HG03378 (cell line): ENCODE measurements around the gene ETFA.

Experiments used
- ATAC-seq: cut with Tn5 transposase; IDR thresholded peaks from one replicate; pipeline ENCODE4 v1.9.1; 2021; ENCODE audit warnings: mild to moderate bottlenecking, moderate library complexity; ENCODE audit not compliant: unreplicated experiment

ETFA gene

DNA sequence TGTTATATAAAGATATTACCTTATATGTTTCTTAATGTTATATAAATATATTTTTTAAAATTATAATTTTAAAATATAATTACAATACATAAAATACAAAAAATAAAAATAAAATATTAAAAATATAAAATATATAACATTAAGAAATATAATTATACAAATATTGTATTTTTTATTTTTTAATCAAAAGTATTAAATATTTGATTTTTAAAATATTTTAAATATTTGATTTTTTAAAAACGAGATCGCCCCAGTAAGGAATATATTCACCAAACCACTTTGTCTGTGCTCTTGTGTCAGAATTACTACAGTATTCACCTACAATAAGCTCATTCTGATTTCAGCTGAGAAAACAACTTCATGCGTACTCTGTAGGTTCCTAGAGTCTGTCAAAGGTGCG is 89.1 kb downstream of the ETFA start:
- no peak for ATAC-seq

DNA sequence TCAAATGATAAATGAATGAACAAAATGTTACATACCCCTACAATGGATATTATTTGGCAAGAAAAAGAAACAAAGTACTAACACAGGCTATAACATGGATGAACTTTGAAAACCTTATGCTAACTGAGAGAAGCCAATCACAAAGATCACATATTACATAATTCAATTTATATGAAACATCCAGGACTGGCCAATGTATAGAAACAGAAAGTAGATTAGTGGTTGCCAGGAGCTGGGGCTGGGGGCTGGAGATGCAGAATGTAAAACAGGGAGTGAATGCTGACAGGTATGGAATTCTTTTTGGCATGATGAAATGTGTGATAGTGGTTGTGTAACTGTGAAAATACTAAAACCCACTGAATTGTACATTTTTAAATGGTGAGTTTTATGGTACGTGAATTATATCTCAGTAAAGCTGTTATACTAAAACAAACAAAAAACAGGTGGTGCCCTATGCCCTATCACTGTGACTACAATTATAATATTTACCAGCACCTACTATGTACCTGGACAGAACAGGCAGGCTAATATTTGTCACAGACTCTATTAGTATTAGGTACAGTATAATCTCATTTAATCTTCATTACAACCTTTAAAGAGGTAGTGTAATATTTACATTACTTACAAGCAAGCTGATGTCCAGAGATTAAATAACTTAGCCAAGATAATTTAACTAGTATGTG is 90.0 kb downstream of the ETFA start:
- ATAC-seq: no peak

DNA sequence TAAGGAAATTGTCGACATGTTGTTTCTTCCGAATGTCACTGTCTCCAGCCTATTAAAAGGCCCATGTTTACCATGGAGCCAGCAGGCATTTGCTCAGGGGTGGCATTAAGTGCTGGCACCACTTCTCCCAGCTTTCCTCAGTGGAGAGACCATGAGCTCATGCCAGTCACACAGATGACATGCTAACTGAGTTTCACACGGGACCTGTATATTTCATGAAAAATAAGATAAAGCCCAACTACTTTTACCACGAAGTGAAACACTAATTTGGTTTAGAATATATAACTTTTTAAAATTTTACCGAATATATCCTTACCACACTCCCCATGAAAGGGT is 93.4 kb downstream of the ETFA start:
- no peak for ATAC-seq

DNA sequence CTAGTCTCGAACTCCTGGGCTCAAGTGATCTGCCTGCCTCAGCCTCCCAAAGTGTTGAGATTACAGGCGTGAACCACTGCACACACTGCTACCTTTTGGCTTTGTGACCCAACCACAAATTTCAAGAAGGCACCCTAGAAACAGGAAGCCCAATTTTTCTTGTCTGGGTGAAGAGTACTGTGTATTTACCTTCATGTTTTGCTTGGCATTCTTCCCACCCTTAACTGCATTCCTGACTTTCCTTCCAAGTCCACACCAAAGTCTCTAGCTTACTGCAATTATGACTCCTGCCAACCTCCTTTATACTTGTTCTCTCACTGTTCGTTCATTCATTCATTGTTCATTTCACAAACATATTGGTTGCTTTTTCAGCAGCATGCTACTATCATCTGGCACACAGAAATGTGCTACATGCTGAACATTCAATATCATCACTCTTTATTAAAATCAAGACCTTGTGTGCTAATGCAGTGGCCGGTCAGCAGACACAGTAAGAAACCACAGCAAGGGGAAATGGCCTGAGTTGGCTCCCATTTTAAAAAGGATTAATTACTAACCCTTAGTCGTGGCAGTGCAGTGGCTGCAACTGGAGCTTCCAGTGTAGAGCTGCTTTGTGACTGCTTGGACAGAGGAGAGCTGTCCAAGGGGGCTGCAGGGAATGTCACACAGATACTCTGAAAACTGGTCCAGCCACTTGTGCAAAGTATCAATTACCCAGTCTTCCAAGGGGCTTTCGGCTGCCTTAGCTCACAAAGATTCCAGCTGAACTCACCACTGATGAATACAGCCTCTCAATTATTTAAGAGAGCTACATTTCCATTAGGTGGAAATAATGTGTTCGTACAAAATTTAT is 94.0 kb downstream of the ETFA start:
- no peak for ATAC-seq

DNA sequence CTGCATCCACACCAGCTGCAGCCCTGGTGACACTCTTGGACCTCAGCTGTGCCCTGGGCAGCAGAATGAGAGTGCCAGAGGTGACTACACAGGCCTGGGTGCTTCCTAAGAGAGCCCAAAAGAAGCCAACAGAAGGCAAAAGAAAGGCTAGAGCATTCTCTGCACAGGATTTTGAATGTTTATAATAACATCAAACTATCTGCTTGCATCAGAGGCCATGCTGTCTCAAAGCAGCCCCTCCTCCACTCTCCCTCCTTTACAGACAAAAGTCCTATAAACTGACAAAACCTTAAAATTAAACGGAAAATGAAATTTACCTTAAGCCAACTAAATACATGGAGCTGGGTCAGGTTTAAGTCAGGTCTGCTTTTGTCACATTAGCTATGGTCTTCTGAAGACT is 95.6 kb downstream of the ETFA start:
- no peak for ATAC-seq

DNA sequence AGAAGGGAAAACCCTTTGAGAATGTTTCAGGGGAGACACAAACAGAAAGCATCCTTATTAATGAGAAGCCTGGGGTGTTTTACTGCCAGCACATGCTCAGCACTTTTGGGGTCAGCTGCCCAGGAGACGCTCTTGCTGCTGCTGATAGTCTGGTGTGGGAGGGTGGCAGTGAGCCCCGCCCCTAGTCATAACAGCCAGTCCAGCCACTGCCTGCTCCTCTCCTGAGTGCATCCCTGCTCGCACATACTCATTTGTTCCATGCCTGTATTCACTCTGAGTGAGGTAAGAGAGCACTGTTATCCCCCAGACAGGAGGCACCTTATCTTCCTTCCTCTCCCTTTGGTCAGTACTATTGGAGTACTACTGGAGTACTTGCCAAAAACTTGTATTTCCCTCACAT is 101.3 kb downstream of the ETFA start:
- ATAC-seq: no peak

DNA sequence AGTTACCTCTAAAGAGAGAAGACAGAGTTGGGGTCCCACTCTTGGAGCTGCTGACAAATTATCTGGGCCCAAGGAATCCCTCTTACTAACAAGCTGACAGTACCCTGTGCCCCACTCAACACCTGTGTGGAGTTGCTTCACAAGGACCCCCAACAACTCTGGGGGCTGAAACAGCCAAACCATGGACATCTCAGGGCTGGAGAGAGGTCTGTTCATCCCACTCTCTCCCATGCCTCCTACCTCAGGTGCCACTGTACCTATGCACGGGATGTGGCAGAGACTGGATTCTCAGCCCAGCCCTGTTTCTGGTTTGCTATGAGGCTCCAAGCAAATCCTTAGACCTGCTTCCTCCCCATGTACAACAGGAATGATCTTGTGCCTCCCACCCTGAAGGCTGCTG is 101.7 kb downstream of the ETFA start:
- ATAC-seq: no peak

DNA sequence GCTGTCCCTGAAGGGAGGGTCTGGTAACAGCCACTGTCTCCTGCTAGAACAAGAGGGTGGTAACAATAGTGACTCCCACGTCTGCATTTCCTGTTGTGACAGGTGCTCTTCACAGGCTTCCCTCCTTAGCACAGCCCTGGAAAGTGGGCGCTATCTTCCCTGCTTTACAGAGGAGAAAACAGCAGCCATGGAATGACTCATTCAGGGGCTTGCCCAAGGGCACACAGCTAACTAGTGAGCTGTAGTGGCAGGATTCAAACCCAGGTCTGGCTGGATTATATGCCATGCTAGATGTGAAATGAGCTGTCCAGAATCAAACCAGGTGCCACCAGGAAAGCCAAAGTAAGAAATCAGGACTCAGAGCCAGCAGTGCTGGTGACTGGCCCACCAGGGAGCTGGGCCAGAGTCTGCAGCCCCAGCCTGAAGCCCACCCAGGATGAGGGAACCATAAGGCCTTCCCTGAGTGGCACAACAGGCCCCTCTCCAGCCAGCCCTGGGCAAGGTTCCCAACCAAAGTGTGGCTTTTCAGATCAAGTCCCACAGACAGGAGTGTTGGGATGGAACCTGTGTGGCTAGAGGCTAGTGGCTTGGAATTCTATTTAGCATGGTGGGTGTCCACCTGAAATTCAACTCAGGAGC is 102.4 kb downstream of the ETFA start:
- ATAC-seq: no peak

DNA sequence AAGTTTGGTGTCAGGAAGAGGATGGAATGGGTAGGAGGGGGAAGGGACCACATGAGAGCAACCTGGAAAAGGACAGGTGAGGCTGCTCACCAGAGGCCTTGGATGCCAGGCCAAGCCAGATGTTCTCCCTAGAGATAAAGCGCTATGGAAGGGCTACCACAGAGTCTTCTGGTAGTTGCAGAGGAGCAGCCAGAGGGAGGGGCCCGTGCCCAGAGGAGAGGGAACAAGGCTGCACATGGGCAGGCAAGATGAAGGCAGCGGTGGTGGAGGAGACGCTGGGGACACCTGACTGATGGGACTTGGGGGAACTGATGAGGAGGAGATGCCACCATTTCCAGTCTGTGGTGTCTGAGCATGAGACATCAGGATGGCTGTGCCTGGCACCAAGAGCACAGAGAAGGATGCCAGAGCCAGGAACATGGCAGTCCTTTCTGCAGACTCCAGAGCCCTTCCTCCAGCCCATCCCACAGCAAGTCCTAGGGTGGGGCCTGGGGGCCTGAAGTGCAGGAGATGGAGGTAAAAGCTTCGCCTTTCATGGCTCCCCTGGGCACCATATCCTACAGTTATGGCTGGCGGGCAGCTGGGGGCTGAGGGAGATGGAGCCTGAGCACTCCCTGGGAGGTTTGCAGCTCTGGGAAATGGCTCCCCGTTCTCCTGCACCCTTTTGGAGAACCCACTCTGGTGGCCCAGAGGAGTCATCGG is 103.0 kb downstream of the ETFA start:
- ATAC-seq: no peak

DNA sequence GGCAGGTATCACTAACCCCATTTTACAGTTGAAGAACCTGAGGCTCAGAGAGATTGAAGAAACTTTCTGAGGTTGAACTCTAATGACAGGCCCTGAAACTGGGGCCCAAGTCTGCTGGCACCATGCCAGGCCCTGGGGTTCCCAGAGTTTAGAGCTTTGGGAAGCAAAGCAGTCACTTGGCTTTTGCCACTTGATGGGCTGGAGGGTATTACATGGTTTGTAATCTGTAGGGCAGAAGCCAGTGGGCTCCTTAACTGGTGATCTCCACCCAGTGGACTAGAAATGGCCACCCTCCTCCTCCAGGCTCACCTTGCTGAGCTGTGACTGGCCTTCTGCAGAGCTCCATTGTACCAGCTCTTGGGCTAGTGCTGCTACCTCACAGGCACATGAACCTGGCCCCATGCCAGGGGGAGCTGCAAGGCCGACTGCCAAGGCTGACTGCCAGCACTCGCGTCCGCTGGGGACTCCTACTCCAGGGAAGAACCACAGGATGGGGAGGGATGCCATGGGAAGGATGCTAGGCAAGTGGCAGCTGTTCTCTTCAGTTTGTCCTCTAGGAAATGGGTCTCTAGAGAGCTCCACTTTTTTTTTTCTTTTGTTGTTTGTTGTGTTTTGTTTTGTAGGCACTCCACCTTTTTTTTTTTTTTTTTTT is 104.8 kb downstream of the ETFA start:
- ATAC-seq: no peak

DNA sequence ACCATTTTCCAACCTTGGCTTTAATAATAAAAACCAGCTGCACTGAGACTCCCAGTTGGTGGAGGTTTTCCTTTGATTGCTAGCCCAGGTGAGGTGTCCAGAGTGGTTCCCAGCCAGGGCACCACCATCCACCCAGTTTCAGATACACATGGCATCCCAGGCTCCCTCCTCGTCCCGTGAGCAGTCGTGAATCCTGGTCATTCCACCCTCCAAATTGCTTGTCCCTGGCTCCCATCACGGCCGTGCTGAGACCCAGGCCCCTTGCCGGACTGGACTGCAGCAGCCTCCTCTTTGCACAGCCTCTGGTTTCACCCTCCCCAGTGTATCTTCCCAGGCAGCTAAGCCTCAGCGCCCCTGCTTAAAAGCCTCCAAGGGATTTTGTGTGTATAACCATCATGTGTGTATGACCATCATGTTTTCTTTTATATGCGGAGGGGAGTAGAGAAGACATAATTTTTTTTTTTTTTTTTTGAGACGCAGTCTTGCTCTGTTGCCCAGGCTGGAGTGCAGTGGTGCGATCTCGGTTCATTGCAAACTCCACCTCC is 106.3 kb downstream of the ETFA start:
- no peak for ATAC-seq

DNA sequence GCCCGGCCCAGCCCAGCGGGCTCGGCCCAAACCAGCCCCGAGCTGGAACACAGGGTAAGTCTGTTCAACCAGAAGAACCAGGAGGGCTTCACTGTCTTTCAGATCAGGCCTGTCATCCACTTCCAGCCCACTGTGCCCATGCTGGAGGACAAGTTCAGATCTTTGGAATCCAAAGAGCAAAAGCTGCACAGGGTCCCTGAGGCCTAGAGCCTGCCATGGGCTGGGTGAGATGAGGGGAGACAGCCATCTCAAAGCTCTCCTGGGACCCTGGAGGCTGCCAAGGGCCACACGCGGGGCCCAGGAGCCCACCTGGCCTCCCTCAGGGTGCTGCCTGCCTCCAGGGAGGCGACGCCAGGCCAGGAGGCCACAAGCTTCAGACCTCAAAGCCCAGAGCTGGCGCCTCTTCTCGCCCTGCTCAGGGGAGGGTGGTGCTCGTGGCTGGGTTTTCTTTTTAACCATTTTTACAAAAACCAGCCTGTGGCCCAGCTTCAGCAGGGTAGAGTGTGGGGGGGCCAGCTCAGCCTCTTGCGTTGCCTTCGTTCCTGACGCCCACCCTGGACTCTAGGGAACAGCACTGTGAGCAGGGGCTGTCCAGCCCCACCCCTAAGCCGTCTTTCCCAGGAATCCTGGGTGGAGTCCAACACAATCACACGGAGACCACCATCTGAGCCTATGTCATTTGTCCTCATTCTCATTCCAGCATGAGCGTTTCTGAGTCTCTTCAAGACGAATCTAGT is 107.0 kb downstream of the ETFA start:
- no peak for ATAC-seq

DNA sequence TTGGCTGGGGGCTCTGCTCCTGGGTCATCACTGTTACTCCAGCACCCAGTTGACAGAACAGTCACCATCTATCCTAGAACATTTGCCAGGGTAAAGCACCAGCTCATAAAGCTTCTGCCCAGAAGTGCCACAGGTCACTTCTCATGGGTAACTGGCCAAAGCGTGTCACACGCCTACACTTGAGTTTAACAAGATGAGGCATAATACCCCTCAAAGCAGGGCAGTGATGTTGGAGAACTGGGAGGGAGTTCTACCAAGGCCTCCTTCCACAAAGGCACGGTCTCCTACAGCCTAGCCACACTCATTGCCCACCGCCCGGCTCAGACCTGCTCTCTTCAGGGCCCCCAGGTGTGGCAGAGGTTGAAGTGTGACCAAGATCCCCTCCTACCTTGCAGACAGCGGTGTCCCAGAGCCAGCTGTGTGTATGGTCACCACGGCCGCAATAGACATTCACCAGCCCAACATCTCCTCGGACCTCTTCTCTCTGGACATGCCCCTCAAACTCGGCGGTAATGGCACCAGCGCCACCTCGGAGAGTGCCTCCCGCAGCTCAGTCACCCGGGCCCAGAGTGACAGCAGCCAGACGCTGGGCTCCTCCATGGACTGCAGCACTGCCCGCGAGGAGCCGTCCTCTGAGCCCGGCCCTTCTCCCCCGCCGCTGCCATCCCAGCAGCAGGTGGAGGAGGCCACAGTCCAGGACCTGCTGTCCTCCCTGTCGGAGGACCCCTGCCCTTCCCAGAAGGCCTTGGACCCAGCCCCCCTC is 107.7 kb downstream of the ETFA start:
- no peak for ATAC-seq

DNA sequence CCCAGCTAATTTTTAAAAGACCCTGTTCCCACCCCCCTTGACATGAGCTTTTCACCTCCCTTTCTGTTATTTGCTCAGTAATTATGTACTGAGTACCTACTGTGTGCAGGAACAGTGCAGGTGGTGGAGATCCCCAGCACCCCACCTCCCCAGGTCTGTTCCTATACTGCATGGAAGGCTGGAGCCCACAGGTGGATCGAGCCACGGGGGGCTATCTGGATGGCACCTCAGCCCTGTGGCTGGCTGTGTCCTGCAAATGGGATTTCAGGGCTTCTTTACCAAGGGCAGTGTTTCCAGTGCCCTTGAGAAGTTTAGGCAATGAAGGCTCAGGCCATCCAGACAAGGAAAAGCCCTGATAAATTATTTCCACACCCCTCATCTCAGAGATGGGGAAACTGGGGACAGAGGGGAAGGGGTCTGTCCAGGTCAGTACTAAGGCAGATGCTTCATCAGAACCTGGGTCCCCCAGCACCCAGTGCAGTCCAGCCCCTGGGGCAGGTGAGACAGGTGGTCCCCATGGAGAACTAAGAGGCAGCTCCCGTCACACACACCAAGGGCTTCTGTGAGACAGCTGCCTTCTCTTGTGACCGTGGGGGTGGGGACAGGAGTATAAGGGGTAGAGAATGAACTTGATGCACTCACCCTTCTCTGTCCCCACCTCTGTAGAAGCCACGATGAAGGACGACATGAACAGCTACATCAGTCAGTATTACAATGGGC is 109.6 kb downstream of the ETFA start:
- ATAC-seq: no peak

DNA sequence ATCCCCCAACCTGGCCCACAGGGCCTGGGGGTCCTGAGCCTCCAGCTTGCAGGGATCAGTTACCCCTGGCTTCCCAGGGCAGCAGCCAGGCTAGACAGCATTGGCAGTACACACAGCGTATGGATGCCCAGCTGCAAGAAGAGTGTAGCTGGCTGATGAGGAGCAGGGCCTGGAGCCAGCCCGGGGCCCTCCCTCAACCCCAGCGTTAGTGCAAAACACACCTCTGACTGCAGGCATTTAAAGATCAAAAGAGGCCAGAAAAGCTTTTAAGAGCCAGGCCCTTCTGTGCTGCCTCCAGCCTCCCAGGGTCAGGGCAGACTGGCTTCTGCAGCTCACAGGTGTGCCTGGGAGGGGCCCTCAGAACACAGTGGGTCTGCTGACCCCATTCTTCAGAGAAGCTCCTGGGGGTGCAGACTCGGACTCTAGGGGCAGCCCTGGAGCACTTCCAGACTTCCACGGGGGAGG is 110.6 kb downstream of the ETFA start:
- no peak for ATAC-seq

DNA sequence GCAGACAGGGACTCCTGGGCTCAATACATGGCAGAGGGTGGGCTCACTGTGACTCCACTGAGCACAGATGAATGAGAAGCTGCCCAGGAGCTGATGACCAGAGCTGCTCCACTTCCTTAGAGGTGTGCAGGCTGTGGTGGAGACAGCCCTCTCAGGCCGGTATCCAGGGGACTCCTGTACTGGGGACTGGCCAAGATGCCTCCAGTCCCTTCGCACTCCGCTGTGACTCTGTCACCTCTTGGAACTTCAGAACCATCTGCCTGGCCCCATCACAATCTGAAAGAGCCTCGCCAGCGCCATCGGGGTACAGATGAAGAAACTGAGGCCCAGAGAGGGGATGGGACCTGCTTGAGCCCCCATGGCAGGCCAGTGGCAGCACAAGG is 111.2 kb downstream of the ETFA start:
- no peak for ATAC-seq

DNA sequence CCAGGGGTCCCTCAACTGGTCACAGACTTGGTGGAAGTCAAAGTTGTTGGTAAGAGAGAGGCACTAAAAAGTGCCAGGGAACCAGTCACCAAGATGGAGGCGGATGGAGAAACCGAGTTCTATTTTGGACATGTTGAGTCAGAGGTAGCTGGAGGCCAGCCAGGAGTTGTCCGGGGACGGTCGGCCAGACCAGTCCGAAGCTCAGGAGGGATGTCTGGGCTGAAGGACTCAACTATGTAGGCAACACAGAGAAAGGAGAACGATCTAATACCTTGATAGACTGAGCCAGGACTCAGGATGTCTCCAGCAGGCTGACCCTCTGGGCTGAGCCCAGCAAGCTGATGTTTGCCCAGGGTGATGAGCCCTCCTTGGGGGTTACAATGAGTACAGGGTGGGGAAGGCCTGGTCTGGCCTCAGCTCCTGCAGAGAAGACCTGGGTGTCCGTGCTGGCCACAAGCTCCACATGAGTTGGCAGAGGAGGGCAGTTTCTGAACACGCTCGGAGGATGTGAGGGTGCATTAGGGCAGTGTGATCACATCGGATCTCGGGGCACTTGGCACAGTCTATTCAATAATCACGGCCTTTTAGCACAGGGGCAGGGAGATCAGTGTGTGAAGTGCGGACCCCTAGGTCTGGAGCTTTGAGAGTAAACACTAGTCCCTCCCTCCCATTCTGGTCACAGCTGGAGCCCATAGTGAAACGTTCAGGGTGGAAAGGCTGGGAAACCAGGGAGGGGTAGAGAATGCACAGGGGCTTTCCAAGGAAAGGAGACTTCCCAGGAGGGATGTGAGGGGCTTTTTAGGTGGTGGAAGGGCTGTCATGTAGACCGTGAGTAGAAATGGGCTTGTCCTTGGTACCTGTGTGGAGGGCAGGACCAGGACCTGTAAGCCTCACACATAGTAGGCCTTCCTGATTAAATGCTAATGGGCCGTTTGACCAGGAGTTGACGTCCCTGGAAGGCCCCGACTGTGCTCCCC is 111.9 kb downstream of the ETFA start:
- no peak for ATAC-seq
